Omental fat pad (tissue), 4 donors: Measurements from ENCODE around the gene CRHR2. TPM values are rescaled to one million over a fixed set of nuclear protein-coding genes. Genes with fewer than 3 reads are reported as not detected.

Experiments used
- ATAC-seq: fragments of 150-250 bp; one replicate; pipeline ENCODE4 v1.9.1; 2016; ENCODE audit warnings: mild to moderate bottlenecking, moderate library complexity; ENCODE audit not compliant: low FRiP score
- DNase-seq: peaks from one replicate; pipeline ENCODE4 v3.0.0-alpha.2; 2019; ENCODE audit warnings: low spot score
- CTCF ChIP-seq, 3 donors: fragments of 450-650 bp; IDR thresholded peaks; one replicate each; pipeline ENCODE4 v1.5.1; 2016 to 2017; ENCODE audit warnings: antibody characterized with exemption in 3 of 3, mild to moderate bottlenecking in 3 of 3, moderate library complexity in 2 of 3
- total RNA-seq, 4 donors: library from RNA; depleted of rRNA; stranded (reverse); fragments of >200 nt; gene quantifications; one replicate each; pipeline ENCODE4 v1.1.0, GENCODE V29; 2016

Gene CRHR2
- total RNA-seq, 4 donors from 2014 or later: 0.95 TPM; not detected in 3

GRCh38 chr7:30630986-30631385 lies 51.3 kb downstream of the CRHR2 start:
- TF ChIP-seq CTCF (IDR thresholded peaks at IDR 0.05): no peak
- DNase-seq: no peak

DNA sequence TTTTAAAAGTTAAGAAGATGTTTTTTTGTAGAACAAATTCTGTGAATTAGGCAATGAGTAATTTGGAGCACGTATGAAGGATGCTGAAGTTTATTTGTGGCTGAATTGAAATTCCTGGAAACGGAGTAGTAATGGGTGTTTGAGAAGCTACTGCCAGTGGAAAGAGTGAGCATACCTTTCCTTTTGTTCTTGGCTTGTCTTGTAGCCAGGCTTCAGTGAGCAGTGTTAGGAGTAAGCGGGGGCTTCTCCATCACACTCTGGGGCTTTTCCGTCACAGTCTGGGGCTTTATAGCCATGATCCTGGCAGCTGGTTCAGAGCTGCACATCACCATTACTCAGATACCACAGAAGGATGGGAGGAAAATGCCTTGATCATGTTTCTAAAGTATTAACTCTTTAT lies 55.2 kb downstream of the CRHR2 start:
- TF ChIP-seq CTCF (IDR thresholded peaks at IDR 0.05): no peak
- ATAC-seq: no peak

More at GRCh38 chr7:30630986-30631385, 51.3 kb downstream of the CRHR2 start:
- no peak for ATAC-seq

DNA sequence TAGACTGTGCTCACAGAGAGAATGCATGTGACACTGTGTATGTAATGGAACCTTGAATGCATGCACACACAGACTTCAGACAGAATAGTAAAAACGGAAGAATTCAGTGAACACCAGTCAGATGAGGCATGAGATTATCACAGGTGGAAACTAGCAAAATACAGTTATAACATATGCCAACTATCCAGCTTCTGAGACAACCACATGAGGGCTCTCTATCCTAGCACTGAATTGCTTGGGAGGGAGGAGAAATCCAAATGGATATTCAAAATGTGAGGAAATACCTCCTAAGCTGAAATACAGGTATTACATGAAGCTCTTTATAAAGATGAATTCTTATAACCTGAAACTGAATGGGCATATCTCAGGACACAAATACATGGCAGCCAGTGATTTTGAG lies 57.0 kb downstream of the CRHR2 start:
- DNase-seq: no peak
- ATAC-seq: no peak
- no peak for TF ChIP-seq CTCF (IDR thresholded peaks at IDR 0.05)

More for the DNA sequence above, 55.2 kb downstream of the CRHR2 start:
- no peak for DNase-seq

GRCh38 chr7:30618961-30619360 lies 63.3 kb downstream of the CRHR2 start:
- no peak for DNase-seq
- ATAC-seq: no peak
- no peak for TF ChIP-seq CTCF (IDR thresholded peaks at IDR 0.05)

GRCh38 chr7:30618080-30618676 lies 64.1 kb downstream of the CRHR2 start:
- DNase-seq: no peak
- no peak for TF ChIP-seq CTCF (IDR thresholded peaks at IDR 0.05)
- ATAC-seq: no peak

DNA sequence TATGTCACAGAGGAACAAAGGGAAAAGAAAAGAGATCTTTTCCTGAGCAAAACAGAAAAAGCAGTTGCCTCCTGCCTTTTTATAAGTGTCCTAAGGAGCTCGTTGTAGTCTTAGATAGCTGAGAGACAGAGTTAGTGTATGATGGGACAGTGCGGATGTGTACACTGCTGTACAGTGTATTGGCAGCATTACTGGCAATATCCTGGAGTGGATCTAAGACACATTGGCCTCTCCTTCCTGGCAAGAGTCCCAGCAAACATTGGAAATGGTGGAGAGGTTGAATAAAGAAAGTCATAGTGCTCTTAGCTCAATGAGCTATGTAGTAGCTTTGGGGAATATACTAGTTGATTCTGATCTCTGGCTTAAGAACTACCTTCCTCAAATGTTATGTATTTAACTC lies 64.9 kb downstream of the CRHR2 start:
- ATAC-seq (no peak), DNase-seq (no peak)
- no peak for TF ChIP-seq CTCF (IDR thresholded peaks at IDR 0.05)

DNA sequence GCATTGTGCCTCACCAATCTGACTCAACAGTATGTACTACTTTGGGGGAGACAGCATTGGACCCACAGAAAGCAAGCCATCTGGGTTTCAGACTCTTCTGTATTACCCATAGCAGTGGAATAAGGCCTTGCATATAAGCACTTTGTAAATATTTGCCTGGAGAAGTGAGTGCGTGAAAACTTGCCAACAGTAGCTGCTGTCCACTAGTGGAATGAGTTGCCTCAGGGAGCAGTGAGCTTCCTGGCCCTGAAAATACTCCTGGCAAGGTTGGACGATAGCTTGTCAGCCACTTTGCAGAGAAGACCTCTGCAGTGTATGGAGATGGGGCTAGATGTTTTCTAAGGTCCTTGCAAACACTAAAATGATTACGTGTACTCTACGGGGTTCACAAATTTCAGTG lies 65.9 kb downstream of the CRHR2 start:
- no peak for TF ChIP-seq CTCF (IDR thresholded peaks at IDR 0.05)
- ATAC-seq: no peak
- DNase-seq: no peak
